ENCODE measurements around the gene RAB4A.
"Not testable (repeated sequence)": the region's sequence is repeated elsewhere in the genome, so short reads cannot be mapped to it uniquely, and the experiment has no call there.

The RAB4A gene

GRCh38 chr1:229298420-229298819 lies 27.5 kb downstream of the RAB4A start:
- DNase-seq (ENCODE audit: low spot score): no peak

GRCh38 chr1:229298887-229299503 lies 28.1 kb downstream of the RAB4A start:
- no peak for DNase-seq (ENCODE audit: low spot score)

- DNase-seq (ENCODE audit: low spot score): no peak
Observed at GRCh38 chr1:229300099-229300757, 29.3 kb downstream of the RAB4A start.

GRCh38 chr1:229302740-229303139 lies 31.8 kb downstream of the RAB4A start:
- no peak for DNase-seq (ENCODE audit: low spot score)

- DNase-seq (ENCODE audit: low spot score): no peak
Observed at GRCh38 chr1:229303855-229304254, 32.9 kb downstream of the RAB4A start.

GRCh38 chr1:229305392-229305791 lies 34.5 kb downstream of the RAB4A start:
- DNase-seq (ENCODE audit: low spot score): no peak

GRCh38 chr1:229309074-229309473 lies 38.2 kb downstream of the RAB4A start:
- no peak for DNase-seq (ENCODE audit: low spot score)

GRCh38 chr1:229309684-229310083 lies 38.8 kb downstream of the RAB4A start:
- DNase-seq (ENCODE audit: low spot score): no peak

- DNase-seq (ENCODE audit: low spot score): no peak
Observed at GRCh38 chr1:229310833-229311232, 39.9 kb downstream of the RAB4A start.

- no peak for DNase-seq (ENCODE audit: low spot score)
Observed at GRCh38 chr1:229316166-229316565, 45.3 kb downstream of the RAB4A start.

GRCh38 chr1:229318056-229318455 lies 47.1 kb downstream of the RAB4A start:
- DNase-seq (ENCODE audit: low spot score): no peak

- no peak for DNase-seq (ENCODE audit: low spot score)
Observed at GRCh38 chr1:229319487-229319886, 48.6 kb downstream of the RAB4A start.

GRCh38 chr1:229323201-229323600 lies 52.3 kb downstream of the RAB4A start:
- no peak for DNase-seq (ENCODE audit: low spot score)

GRCh38 chr1:229323885-229324553 lies 53.1 kb downstream of the RAB4A start:
- no peak for DNase-seq (ENCODE audit: low spot score)

GRCh38 chr1:229325401-229325800 lies 54.5 kb downstream of the RAB4A start:
- DNase-seq (ENCODE audit: low spot score): no peak

- DNase-seq (ENCODE audit: low spot score): no peak
Observed at GRCh38 chr1:229325853-229326487, 55.1 kb downstream of the RAB4A start.

- no peak for DNase-seq (ENCODE audit: low spot score)
Observed at GRCh38 chr1:229326601-229327000, 55.7 kb downstream of the RAB4A start.

GRCh38 chr1:229327765-229328164 lies 56.9 kb downstream of the RAB4A start:
- DNase-seq (ENCODE audit: low spot score): not testable (repeated sequence)

GRCh38 chr1:229328598-229329362 lies 57.9 kb downstream of the RAB4A start:
- no peak for DNase-seq (ENCODE audit: low spot score)

GRCh38 chr1:229334269-229334668 lies 63.4 kb downstream of the RAB4A start:
- no peak for DNase-seq (ENCODE audit: low spot score)

GRCh38 chr1:229334716-229335115 lies 63.8 kb downstream of the RAB4A start:
- DNase-seq (ENCODE audit: low spot score): no peak

- no peak for DNase-seq (ENCODE audit: low spot score)
Observed at GRCh38 chr1:229336345-229336744, 65.4 kb downstream of the RAB4A start.

All from Ammon's horn (tissue), 1 donor.